Gastrocnemius medialis (tissue), 4 donors: ENCODE measurements around the gene CHST1.

ENCODE experiments used
- CTCF ChIP-seq, 5 experiments: fragments of 450-650 bp in 3 of 5; fragments of 200-600 bp in 2 of 5; sonication (generic) in 2 of 5; IDR thresholded peaks in 4 of 5; conservative IDR thresholded peaks in 1 of 5; 1 replicate in 4 of 5; 2 replicates in 1 of 5; pipeline ENCODE4 v1.5.1; 2016 to 2019; ENCODE audit warnings: antibody characterized with exemption in 5 of 5, mild to moderate bottlenecking in 3 of 5, moderate library complexity in 3 of 5
- POLR2A ChIP-seq, 2 donors: fragments of 450-650 bp; IDR thresholded peaks; one replicate each; pipeline ENCODE4 v1.6.1; 2017; ENCODE audit warnings: antibody characterized with exemption in 2 of 2, mild to moderate bottlenecking in 2 of 2, moderate library complexity in 2 of 2

GRCh38 chr11:45614196-45614828 lies 51.1 kb downstream of the CHST1 start:
- no peak for TF ChIP-seq CTCF (IDR thresholded peaks at IDR 0.05 in 4 of 5, conservative IDR thresholded peaks at IDR 0.05 in 1 of 5)
- TF ChIP-seq POLR2A (IDR thresholded peaks at IDR 0.05), result no peak
